SK-N-SH treated with all-trans-retinoic acid at 6 μM for 48 hours (cell line): ENCODE results near the gene ANO3.

ENCODE experiments used
- ARNTL ChIP-seq: fragments of 450-650 bp; formaldehyde crosslinking; IDR thresholded peaks from 2 replicates; pipeline ENCODE4 v1.5.0; 2020; ENCODE audit warnings: low read depth, mild to moderate bottlenecking, moderate library complexity, borderline replicate concordance
- PATZ1 ChIP-seq: fragments of 250-450 bp; sonication (Bioruptor Pico); IDR thresholded peaks from 2 replicates; pipeline ENCODE4 v1.8.0; 2020; ENCODE audit warnings: mild to moderate bottlenecking, moderate library complexity, borderline replicate concordance
- POU6F1 ChIP-seq: fragments of 250-450 bp; sonication (Bioruptor Pico); IDR thresholded peaks from 2 replicates; pipeline ENCODE4 v1.8.0; 2021; ENCODE audit warnings: low read depth, mild to moderate bottlenecking, moderate library complexity, borderline replicate concordance
- RARB ChIP-seq: fragments of 250-450 bp; sonication (Bioruptor Pico); IDR thresholded peaks from 2 replicates; pipeline ENCODE4 v1.8.0; 2021; ENCODE audit warnings: mild to moderate bottlenecking, moderate library complexity
- TOX ChIP-seq: fragments of 250-450 bp; sonication (Bioruptor Pico); IDR thresholded peaks from 2 replicates; pipeline ENCODE4 v1.8.0; 2021; ENCODE audit warnings: mild to moderate bottlenecking, moderate library complexity, borderline replicate concordance
- ZFP30 ChIP-seq: fragments of 450-650 bp; formaldehyde crosslinking; IDR thresholded peaks from 2 replicates; pipeline ENCODE4 v1.5.0; 2022; ENCODE audit warnings: mild to moderate bottlenecking, moderate library complexity
- TF ChIP-seq, protein P1 (sequence below): fragments of 250-450 bp; sonication (Bioruptor Pico); IDR thresholded peaks from 2 replicates; pipeline ENCODE4 v1.5.1; 2020; ENCODE audit warnings: low read depth, mild to moderate bottlenecking, moderate library complexity

DNA sequence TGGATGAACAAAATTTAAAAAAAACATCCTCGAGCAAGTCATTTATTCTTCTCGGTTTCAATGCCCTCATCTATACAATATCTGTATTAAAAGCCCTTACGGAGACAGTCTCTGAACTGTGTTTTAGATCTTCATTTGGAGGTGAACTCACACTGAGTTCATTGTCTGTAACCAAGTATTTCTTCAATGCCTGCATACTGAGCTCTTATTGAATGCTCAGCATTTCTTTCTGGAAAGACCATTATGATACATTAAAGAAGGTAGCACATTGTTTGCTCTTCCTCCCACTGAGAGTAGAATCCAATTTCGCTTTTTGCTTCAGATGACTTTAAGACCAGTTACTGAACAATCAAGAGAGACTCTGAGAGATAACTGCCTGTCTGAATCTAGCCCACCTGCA is 1.7 kb upstream of the ANO3 start:
- TF ChIP-seq, protein P1, sequence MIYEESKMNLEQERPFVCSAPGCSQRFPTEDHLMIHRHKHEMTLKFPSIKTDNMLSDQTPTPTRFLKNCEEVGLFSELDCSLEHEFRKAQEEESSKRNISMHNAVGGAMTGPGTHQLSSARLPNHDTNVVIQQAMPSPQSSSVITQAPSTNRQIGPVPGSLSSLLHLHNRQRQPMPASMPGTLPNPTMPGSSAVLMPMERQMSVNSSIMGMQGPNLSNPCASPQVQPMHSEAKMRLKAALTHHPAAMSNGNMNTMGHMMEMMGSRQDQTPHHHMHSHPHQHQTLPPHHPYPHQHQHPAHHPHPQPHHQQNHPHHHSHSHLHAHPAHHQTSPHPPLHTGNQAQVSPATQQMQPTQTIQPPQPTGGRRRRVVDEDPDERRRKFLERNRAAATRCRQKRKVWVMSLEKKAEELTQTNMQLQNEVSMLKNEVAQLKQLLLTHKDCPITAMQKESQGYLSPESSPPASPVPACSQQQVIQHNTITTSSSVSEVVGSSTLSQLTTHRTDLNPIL (CRISPR knock-in tag), result no peak
- TF ChIP-seq PATZ1 (CRISPR knock-in tag) (no peak), ARNTL (no peak), TOX (CRISPR knock-in tag) (no peak), RARB (CRISPR knock-in tag) (no peak), POU6F1 (CRISPR knock-in tag) (no peak), ZFP30 (CRISPR knock-in tag) (no peak)
